HCT116 (cell line): ENCODE results near the gene ALKBH2. TPM values are rescaled to one million over a fixed set of nuclear protein-coding genes. Genes with fewer than 3 reads are reported as not detected.

Source experiments
- ATAC-seq: fragments of 200-7000 bp; cut with Tn5 transposase; 2 replicates; pipeline ENCODE4 v1.9.1; 2020; ENCODE audit warnings: mild to moderate bottlenecking, moderate library complexity
- BruUV-seq: library from RNA; stranded (reverse); fragments of 400-500 nt; replicated peaks from 2 replicates; lab custom pipeline; 2021; lab: Mats Ljungman, UMichigan
- CTCF ChIA-PET: fragments of 300-600 bp; sonication (Branson Sonifier 250); formaldehyde crosslinking; loops from one replicate; lab custom pipeline; 2021; ENCODE audit warnings: antibody characterized with exemption; lab: Charles Lee
- POLR2A ChIA-PET: fragments of 300-600, 350-600 bp; sonication (Branson Sonifier 250); formaldehyde crosslinking; loops from one replicate; lab custom pipeline; 2021; ENCODE audit warnings: antibody characterized with exemption; lab: Charles Lee
- RAD21 ChIA-PET, 2 experiments: fragments of 300-600 bp; sonication (Branson Sonifier 250); formaldehyde crosslinking; loops; one replicate each; lab custom pipeline; 2023; ENCODE audit warnings: low total read pairs in 2 of 2; ENCODE audit not compliant: uncharacterized antibody in 2 of 2, unreplicated experiment in 2 of 2, low non-redundant PET in 1 of 2; lab: Charles Lee
- DNase-seq: peaks from one replicate; pipeline ENCODE4 v3.0.0-alpha.2; 2010; ENCODE audit warnings: low read depth, low spot score
- H2AFZ ChIP-seq: fragments of 200-600 bp; shearing (Covaris generic), sonication (generic); 2 replicates; pipeline ENCODE4 v1.6.1; 2017; ENCODE audit warnings: low read depth, mixed run types, mixed read lengths, antibody characterized with exemption, low read length; ENCODE audit not compliant: poor library complexity, severe bottlenecking
- H3K27ac ChIP-seq: 2 replicates; pipeline ENCODE4 v1.5.1; 2012; ENCODE audit warnings: low read depth, low read length
- H3K27me3 ChIP-seq: fragments of 200-600 bp; sonication (generic); 2 replicates; pipeline ENCODE4 v1.6.1; 2016; ENCODE audit warnings: mixed run types, low read length, mixed read lengths; ENCODE audit not compliant: insufficient read depth
- H3K36me3 ChIP-seq, 2 experiments: fragments of 200-500 bp in 1 of 2; fragments of 200-600 bp in 1 of 2; sonication (Bioruptor generic) in 1 of 2; sonication (generic) in 1 of 2; 2 replicates each; pipeline versions ENCODE4 v1.5.1 to v1.6.1; 2014 to 2016; ENCODE audit warnings: low read length in 2 of 2, inconsistent platforms in 1 of 2, mixed read lengths in 1 of 2, mixed run types in 1 of 2; ENCODE audit not compliant: insufficient read depth in 2 of 2, control insufficient read depth in 1 of 2
- H3K4me1 ChIP-seq, 2 experiments: fragments of 200-600 bp in 1 of 2; sonication (generic) in 1 of 2; 2 replicates each; pipeline versions ENCODE4 v1.5.1 to v1.6.1; 2012 to 2017; ENCODE audit warnings: low read length in 2 of 2, inconsistent platforms in 1 of 2, mild to moderate bottlenecking in 1 of 2, mixed read lengths in 1 of 2, mixed run types in 1 of 2, moderate library complexity in 1 of 2; ENCODE audit not compliant: insufficient read depth in 2 of 2, control insufficient read depth in 1 of 2
- H3K4me2 ChIP-seq: fragments of 200-600 bp; sonication (generic); 2 replicates; pipeline ENCODE4 v1.6.1; 2017; ENCODE audit warnings: mixed run types, low read length, mixed read lengths
- H3K4me3 ChIP-seq, 2 experiments: fragments of 200-600 bp in 1 of 2; sonication (generic) in 1 of 2; replicated peaks in 1 of 2; 2 replicates each; pipeline ENCODE4 v1.5.1; 2011 to 2016; ENCODE audit warnings: low read length in 2 of 2, control low read depth in 1 of 2, low read depth in 1 of 2, mild to moderate bottlenecking in 1 of 2, mixed read lengths in 1 of 2, mixed run types in 1 of 2
- H3K79me2 ChIP-seq: fragments of 200-600 bp; sonication (generic); 2 replicates; pipeline ENCODE4 v1.6.1; 2017; ENCODE audit warnings: mild to moderate bottlenecking, mixed run types, low read length, moderate library complexity, mixed read lengths; ENCODE audit not compliant: insufficient read depth
- H3K9ac ChIP-seq: fragments of 200-600 bp; sonication (generic); 2 replicates; pipeline ENCODE4 v1.6.1; 2016; ENCODE audit warnings: low read length, mixed read lengths
- H3K9me2 ChIP-seq: fragments of 200-600 bp; sonication (generic), shearing (Covaris generic); 2 replicates; pipeline ENCODE4 v1.6.1; 2017; ENCODE audit warnings: mixed run types, mild to moderate bottlenecking, moderate library complexity; ENCODE audit not compliant: insufficient read depth
- H3K9me3 ChIP-seq, 2 experiments: fragments of 200-500 bp in 1 of 2; fragments of 200-600 bp in 1 of 2; sonication (Bioruptor generic) in 1 of 2; sonication (generic) in 1 of 2; 2 replicates each; pipeline ENCODE4 v1.6.1; 2014 to 2017; ENCODE audit warnings: low read length in 2 of 2, mixed read lengths in 2 of 2, inconsistent platforms in 1 of 2, low read depth in 1 of 2, mild to moderate bottlenecking in 1 of 2, mixed run types in 1 of 2, moderate library complexity in 1 of 2; ENCODE audit not compliant: control insufficient read depth in 1 of 2, insufficient read depth in 1 of 2
- H4K20me1 ChIP-seq: fragments of 200-600 bp; sonication (generic), shearing (Covaris generic); 2 replicates; pipeline ENCODE4 v1.6.1; 2017; ENCODE audit warnings: mixed run types, mild to moderate bottlenecking, moderate library complexity; ENCODE audit not compliant: insufficient read depth
- CBX3 ChIP-seq: IDR thresholded peaks from 2 replicates; pipeline ENCODE4 v1.6.1; 2012; ENCODE audit warnings: low read depth
- EGR1 ChIP-seq: IDR thresholded peaks from 2 replicates; pipeline ENCODE4 v1.6.1; 2012; ENCODE audit warnings: low read depth
- TCF7L2 ChIP-seq: IDR thresholded peaks from 2 replicates; pipeline ENCODE4 v1.7.0; 2011; ENCODE audit warnings: borderline replicate concordance, inconsistent platforms; ENCODE audit not compliant: insufficient read depth, insufficient read length; ENCODE audit errors: extremely low read depth
- ZFX ChIP-seq: fragments of 450-650 bp; IDR thresholded peaks from 2 replicates; pipeline ENCODE4 v1.6.1; 2017
- intact Hi-C: fragments of 100-400 bp; cut with micrococcal nuclease; formaldehyde crosslinking; loops from 2 replicates; pipeline ENCODE4 v1.10.0; 2022
- total RNA-seq: library from RNA; stranded (reverse); gene quantifications from one replicate; pipeline ENCODE4 v1.2.1, GENCODE V29; 2021; ENCODE audit not compliant: unreplicated experiment
- TF ChIP-seq, protein P1 (sequence below): IDR thresholded peaks from 2 replicates; pipeline ENCODE4 v1.6.1; 2012; ENCODE audit warnings: low read depth

Gene ALKBH2
- total RNA-seq, 1 experiment from 2014 or later, result 35.8 TPM

DNA sequence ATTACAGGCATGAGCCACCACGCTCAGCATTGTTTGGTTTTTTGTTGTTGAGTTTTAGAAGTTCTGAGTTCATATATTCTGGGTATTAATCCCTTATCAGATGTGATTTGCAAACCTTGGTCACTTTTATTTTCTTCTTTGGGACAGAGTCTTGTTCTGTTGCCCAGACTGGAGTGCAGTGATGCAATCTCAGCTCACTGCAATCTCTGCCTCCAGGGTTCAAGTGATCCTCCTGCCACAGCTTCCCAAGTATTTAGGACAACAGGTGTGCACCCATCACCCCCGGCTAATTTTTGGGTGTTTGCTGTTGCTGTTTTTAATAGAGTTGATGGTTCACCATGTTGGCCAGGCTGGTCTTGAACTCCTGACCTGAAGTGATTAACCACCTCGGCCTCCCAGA, 29.1 kb downstream of the ALKBH2 start (continued):
- TF ChIP-seq CBX3 (no peak), ZFX (no peak)
- TF ChIP-seq, protein P1, sequence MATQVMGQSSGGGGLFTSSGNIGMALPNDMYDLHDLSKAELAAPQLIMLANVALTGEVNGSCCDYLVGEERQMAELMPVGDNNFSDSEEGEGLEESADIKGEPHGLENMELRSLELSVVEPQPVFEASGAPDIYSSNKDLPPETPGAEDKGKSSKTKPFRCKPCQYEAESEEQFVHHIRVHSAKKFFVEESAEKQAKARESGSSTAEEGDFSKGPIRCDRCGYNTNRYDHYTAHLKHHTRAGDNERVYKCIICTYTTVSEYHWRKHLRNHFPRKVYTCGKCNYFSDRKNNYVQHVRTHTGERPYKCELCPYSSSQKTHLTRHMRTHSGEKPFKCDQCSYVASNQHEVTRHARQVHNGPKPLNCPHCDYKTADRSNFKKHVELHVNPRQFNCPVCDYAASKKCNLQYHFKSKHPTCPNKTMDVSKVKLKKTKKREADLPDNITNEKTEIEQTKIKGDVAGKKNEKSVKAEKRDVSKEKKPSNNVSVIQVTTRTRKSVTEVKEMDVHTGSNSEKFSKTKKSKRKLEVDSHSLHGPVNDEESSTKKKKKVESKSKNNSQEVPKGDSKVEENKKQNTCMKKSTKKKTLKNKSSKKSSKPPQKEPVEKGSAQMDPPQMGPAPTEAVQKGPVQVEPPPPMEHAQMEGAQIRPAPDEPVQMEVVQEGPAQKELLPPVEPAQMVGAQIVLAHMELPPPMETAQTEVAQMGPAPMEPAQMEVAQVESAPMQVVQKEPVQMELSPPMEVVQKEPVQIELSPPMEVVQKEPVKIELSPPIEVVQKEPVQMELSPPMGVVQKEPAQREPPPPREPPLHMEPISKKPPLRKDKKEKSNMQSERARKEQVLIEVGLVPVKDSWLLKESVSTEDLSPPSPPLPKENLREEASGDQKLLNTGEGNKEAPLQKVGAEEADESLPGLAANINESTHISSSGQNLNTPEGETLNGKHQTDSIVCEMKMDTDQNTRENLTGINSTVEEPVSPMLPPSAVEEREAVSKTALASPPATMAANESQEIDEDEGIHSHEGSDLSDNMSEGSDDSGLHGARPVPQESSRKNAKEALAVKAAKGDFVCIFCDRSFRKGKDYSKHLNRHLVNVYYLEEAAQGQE, result no peak

DNA sequence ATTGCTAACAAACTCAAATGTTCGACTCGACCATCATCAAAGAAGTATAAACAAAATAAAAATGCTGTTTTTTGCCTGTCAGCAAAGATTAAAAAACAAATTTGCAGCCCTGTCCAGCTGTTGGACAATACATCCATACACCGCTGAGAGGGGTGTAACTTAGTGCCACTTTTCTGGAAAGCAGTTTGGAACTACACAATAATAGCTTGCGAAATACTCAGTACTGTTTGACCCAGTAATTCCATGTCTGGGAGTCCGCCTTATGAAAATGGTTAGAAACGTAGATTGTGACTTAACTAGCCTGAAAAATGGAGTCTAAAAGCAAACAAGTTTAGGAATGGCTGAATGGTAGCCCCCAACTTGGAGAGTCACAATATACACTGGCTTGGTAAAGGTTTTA, 34.5 kb downstream of the ALKBH2 start:
- H4K20me1 ChIP-seq, result no peaks in the 10 kb centered on the region
- no peaks in the 10 kb centered on the region for H3K9me3 ChIP-seq
- no peaks in the 10 kb centered on the region; a peak in 1 of 4 replicates for H3K36me3 ChIP-seq
- no peak overlapping the region for H2AFZ ChIP-seq
- CTCF ChIA-PET, result no interaction called here
- H3K9ac ChIP-seq, result no peak overlapping the region
- DNase-seq (no peak), ATAC-seq (no peak)
- TF ChIP-seq TCF7L2, result no peak
- TF ChIP-seq EGR1, result no peak
- no peak overlapping the region for H3K27ac ChIP-seq
- H3K4me1 ChIP-seq, result peaks cover 1 to 2% of the 10 kb centered on the region in 2 experiments; a peak in 2 of 4 replicates
- intact Hi-C loops, result no loop called here
- no peaks in the 10 kb centered on the region for H3K27me3 ChIP-seq
- POLR2A ChIA-PET, result no interaction called here
- no peak overlapping the region for H3K4me2 ChIP-seq
- BruUV-seq, result no TSS peak
- H3K79me2 ChIP-seq, result no peaks in the 10 kb centered on the region
- no peaks in the 10 kb centered on the region for H3K9me2 ChIP-seq
- no peak overlapping the region for H3K4me3 ChIP-seq
- RAD21 ChIA-PET, result no interaction called here
